Activated CD4-positive, alpha-beta memory T cell treated with anti-CD3 and anti-CD28 coated beads for 36 hours (primary cell): ENCODE results near the gene MMP20. TPM values are rescaled to one million over a fixed set of nuclear protein-coding genes. Genes with fewer than 3 reads are reported as not detected.
A peak's percentile ranks its signal among the peaks of the same experiment; 100 is the strongest.

Source experiments
- CTCF ChIA-PET: fragments of 350-600 bp; sonication (Branson Sonifier 250); formaldehyde crosslinking; loops from one replicate; lab custom pipeline; 2021; ENCODE audit warnings: antibody characterized with exemption, inconsistent platforms; lab: Charles Lee
- POLR2A ChIA-PET: fragments of 350-600 bp; sonication (Branson Sonifier 250); formaldehyde crosslinking; loops from one replicate; lab custom pipeline; 2021; ENCODE audit warnings: antibody characterized with exemption; lab: Charles Lee
- DNase-seq: peaks from one replicate; pipeline ENCODE4 v3.0.0-alpha.2; 2020
- H3K27ac Mint-ChIP-seq: one replicate; pipeline ENCODE4 v1.8.0; 2021; ENCODE audit warnings: mixed read lengths
- H3K27me3 Mint-ChIP-seq: one replicate; pipeline ENCODE4 v1.8.0; 2021; ENCODE audit warnings: mixed read lengths
- H3K36me3 Mint-ChIP-seq: one replicate; pipeline ENCODE4 v1.8.0; 2021; ENCODE audit warnings: mixed read lengths
- H3K4me1 Mint-ChIP-seq: one replicate; pipeline ENCODE4 v1.8.0; 2021; ENCODE audit warnings: low read depth, mixed read lengths
- H3K4me3 Mint-ChIP-seq: one replicate; pipeline ENCODE4 v1.8.0; 2021; ENCODE audit warnings: mild to moderate bottlenecking, mixed read lengths
- H3K9me3 Mint-ChIP-seq: one replicate; pipeline ENCODE4 v1.8.0; 2021; ENCODE audit warnings: mixed read lengths
- intact Hi-C: fragments of 100-400 bp; cut with micrococcal nuclease; formaldehyde crosslinking; loops from one replicate; pipeline ENCODE4 v1.15.1; 2023
- total RNA-seq, 2 experiments: library from RNA; stranded (reverse); gene quantifications; one replicate each; pipeline ENCODE4 v1.2.3, GENCODE V29; 2021

Gene MMP20
- total RNA-seq, 2 experiments from 2014 or later, result not detected

DNA sequence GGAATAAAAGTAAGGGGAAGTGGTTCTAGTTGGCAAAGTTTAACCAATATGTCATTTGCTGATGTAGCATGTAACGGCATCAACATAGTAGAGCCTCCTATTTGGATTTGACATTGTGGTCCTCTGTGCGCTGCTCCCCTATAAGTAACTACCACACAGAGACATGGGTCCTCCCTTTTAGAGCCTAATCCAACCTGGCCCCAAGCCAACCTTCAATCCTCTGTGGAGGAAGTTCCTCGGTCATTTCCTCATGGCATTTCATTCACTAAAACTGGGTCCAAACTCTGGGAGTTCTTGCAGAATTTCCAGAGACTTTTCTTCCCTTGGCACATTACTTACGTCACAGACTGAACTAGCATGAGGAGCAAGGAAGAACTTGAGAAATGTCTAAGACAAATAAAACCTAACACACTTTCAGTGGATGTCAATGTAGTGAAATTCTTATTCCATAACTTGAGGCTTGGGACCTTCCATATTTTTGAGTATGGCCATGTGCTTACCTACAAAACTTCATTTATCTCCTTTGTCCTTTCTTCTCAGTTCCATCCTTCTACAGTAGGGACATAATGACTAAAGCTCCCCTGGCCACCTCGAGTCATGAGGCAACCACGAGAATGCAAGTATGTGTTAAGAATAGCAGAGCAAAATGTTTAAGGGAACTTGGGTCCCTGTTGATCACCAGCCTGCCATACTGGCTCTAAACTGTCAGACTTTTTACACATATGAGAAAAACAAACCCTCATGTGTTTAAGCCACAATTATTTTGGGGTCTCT lies 34.7 kb downstream of the MMP20 start:
- intact Hi-C loops, result no loop called here
- Mint-ChIP-seq H3K36me3 (peaks cover 1% of the 10 kb centered on the region), H3K9me3 (no peaks in the 10 kb centered on the region), H3K27me3 (peaks cover 1% of the 10 kb centered on the region), H3K27ac (no peak overlapping the region), H3K4me3 (no peak overlapping the region), H3K4me1 (peaks cover 22% of the 10 kb centered on the region)
- ChIA-PET CTCF (interaction anchor here (2.5 kb wide), 1 partner anchor 23 kb away, joined by 9 read pairs; no protein-coding TSS in a partner anchor), POLR2A (no interaction called here)
- no peak for DNase-seq

DNA sequence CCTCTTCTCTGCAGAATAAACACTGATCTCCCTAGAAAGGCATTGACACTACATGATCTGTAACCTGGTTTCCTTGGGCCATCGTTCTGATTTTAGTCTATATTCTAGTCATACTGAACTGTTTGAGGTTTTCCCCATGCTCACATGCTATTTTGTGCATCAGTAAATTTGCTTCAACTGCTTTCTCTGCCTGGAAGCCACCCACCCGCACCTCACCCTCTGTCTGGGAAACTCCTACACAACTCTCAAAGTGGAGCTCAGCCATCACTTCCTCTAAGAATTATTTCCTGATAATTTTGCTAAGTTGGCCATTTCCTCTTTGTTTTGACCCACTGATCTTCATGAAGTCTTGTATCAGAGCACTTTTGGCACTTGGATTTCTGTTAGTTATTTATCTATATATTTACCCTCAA lies 36.1 kb downstream of the MMP20 start:
- H3K36me3 Mint-ChIP-seq, result peaks cover 1% of the 10 kb centered on the region
- H3K27ac Mint-ChIP-seq, result peak overlapping the region; percentile 38
- POLR2A ChIA-PET, result interaction anchor here (0.7 to 1.0 kb wide), 2 partner anchors 11 to 271 kb away, joined by 3 to 4 read pairs; no protein-coding TSS in a partner anchor
- peaks cover 1% of the 10 kb centered on the region for H3K27me3 Mint-ChIP-seq
- DNase-seq, result peak; percentile 77
- peaks cover 2% of the 10 kb centered on the region for H3K9me3 Mint-ChIP-seq
- intact Hi-C loops, result loop anchor here (1.0 to 2.0 kb wide), 4 partner anchors 9 to 25 kb away; no protein-coding TSS in a partner anchor
- CTCF ChIA-PET, result no interaction called here
- no peak overlapping the region for H3K4me3 Mint-ChIP-seq
- H3K4me1 Mint-ChIP-seq, result peaks cover 22% of the 10 kb centered on the region

DNA sequence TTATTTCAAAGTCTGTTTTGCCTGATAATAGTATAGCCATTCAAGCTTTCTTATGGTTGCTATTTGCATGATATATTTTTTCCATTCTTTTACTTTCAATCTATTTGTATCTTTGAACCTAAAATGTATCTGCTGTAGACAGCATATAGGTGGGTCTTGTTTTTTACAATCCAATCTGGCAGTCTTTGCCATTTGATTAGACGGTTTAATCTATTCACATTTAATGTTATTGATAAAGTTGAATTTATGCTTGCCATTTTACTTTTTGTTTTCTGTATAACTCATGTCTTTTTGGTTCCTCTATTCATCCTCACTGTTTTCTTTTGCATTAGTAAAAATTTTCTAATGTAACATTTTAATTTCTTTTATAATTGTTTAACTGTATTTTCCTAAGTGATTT lies 37.4 kb downstream of the MMP20 start:
- ChIA-PET CTCF (interaction anchor here (1.3 kb wide), 1 partner anchor 25 kb away, joined by 4 read pairs; no protein-coding TSS in a partner anchor), POLR2A (no interaction called here)
- intact Hi-C loops, result loop anchor here (2.0 kb wide), 1 partner anchor 23 kb away; no protein-coding TSS in a partner anchor

DNA sequence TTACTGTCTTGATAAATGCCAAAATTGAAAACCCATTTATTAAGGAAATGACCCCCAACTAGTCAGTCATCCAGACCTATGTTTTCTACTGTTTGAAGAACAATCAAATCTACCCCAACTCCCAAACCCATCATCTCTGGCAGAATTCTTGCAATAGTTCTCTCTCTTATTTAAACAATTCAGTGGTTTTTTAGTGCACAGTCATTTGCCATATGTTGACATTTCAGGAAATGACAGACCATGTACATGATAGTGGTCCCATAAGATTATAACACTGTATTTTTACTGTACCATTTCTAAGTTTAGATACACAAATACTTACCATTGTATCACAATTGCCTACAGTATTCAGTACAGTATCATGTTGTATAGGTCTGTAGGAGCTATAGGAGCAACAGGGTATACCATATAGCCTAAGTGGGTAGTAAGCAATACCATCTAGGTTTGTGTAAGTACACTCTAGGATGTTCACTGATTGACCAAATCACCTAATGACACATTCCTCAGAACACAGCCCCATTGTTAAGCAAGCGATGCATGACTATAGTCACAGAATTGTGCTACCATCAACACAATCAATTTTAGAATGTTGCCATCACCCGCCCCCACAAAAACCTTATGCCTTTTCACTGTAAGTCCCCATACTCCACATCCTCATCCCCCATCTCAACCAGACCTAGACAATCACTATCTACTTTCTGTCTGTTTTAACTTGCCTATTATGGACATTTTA lies 41.8 kb downstream of the MMP20 start:
- H3K9me3 Mint-ChIP-seq, result peaks cover 2% of the 10 kb centered on the region
- H3K27me3 Mint-ChIP-seq, result no peaks in the 10 kb centered on the region
- DNase-seq, result no peak
- peaks cover 1% of the 10 kb centered on the region for H3K36me3 Mint-ChIP-seq
- H3K4me3 Mint-ChIP-seq, result no peak overlapping the region
- POLR2A ChIA-PET, result no interaction called here
- H3K27ac Mint-ChIP-seq, result no peak overlapping the region
- intact Hi-C loops, result no loop called here
- CTCF ChIA-PET, result no interaction called here
- peaks cover 13% of the 10 kb centered on the region for H3K4me1 Mint-ChIP-seq

More for the DNA sequence above, 37.4 kb downstream of the MMP20 start:
- H3K4me1 Mint-ChIP-seq, result peaks cover 21% of the 10 kb centered on the region
- peaks cover 2% of the 10 kb centered on the region for H3K9me3 Mint-ChIP-seq
- peaks cover 1% of the 10 kb centered on the region for H3K36me3 Mint-ChIP-seq
- H3K27ac Mint-ChIP-seq, result no peak overlapping the region
- H3K4me3 Mint-ChIP-seq, result no peak overlapping the region
- peaks cover 1% of the 10 kb centered on the region for H3K27me3 Mint-ChIP-seq
- no peak for DNase-seq

DNA sequence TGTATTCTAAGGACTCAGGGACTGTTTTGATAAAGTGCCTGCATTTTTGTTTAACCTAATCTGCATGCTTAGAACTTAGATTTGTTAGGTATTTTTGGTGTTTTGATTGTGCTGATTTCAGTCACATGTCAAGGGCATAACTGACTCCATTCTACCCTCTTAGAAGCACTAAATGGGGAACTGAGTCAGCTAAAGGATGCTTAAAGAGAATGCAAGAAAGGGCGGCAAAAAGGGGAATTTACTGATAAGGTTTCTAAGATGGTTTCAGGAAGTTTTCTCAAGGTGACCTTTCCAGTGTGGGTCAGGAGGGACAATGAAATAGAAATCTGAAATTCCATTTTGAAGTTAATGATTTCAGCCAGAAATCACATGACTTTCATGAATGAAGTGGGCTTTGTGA lies 43.0 kb downstream of the MMP20 start:
- POLR2A ChIA-PET, result no interaction called here
- H3K4me3 Mint-ChIP-seq, result no peak overlapping the region
- intact Hi-C loops, result no loop called here
- H3K27me3 Mint-ChIP-seq, result no peaks in the 10 kb centered on the region
- peaks cover 2% of the 10 kb centered on the region for H3K9me3 Mint-ChIP-seq
- CTCF ChIA-PET, result no interaction called here
- H3K36me3 Mint-ChIP-seq, result peaks cover under 1% of the 10 kb centered on the region
- DNase-seq, result no peak
- peaks cover 20% of the 10 kb centered on the region for H3K4me1 Mint-ChIP-seq
- no peak overlapping the region for H3K27ac Mint-ChIP-seq

DNA sequence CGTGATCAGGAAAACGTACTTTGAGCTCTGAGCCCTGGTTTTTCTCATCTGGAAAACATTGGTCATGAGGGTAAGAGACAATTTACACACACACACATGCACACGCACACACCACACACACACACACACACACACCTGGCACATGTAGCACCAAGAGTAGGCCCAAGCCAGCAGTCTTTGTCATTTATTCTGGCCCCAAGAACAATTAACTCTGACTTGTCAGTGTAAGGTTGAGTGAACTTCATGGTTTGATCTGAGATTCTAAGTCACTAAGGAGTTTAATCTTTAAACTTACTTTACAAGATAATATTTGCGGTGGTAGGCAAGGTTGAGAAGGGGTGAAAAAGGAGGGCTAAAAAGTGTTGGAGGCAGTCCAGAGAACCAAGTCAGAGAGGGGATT lies 44.1 kb downstream of the MMP20 start:
- Mint-ChIP-seq H3K27ac (no peak overlapping the region), H3K4me1 (peaks cover 30% of the 10 kb centered on the region), H3K4me3 (no peak overlapping the region), H3K27me3 (no peaks in the 10 kb centered on the region), H3K36me3 (no peaks in the 10 kb centered on the region), H3K9me3 (peaks cover 2% of the 10 kb centered on the region)
- DNase-seq, result no peak
- ChIA-PET POLR2A (no interaction called here), CTCF (interaction anchor here (1.3 kb wide), 1 partner anchor 11 kb away, joined by 3 read pairs; no protein-coding TSS in a partner anchor)
- intact Hi-C loops, result no loop called here

DNA sequence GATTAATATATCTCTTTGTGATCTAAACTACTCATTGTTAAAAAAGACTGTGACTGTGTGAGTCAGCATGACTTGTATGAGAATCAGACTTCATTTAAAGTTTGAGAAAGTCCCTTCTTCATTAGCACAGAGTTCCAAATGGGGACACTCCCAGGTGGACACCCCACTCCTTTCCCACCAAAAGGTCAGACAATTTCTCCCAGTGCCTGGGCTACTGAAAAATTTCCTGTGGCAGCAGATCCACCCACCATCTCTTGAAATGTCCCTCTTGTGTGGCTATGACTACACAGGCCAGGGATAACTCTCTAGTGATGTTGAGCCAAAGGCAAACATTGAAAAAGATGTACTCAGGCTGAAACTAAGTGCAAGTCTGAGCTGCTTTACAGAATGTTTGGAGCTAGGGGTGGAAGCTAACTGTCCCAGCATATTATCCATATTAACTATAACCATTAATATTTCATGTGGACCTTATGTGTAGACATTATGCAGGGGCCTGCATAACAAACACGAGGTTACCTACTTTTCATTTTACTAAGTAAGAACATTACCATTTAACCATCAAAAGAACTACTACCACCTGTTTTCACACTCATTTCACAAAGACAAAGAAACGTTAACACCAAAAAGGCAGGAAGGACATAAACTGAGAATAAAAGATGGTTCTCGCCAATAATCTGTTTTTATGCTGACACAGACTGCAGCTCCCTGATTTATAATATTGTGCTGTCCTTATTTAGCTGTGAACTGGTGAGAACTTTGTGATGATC lies 44.8 kb downstream of the MMP20 start:
- Mint-ChIP-seq H3K9me3 (peaks cover 2% of the 10 kb centered on the region), H3K4me1 (peaks cover 35% of the 10 kb centered on the region), H3K4me3 (no peak overlapping the region), H3K36me3 (no peaks in the 10 kb centered on the region), H3K27me3 (no peaks in the 10 kb centered on the region), H3K27ac (peak overlapping the region; percentile 40)
- DNase-seq, result peak; percentile 33
- intact Hi-C loops, result loop anchor here (1.0 kb wide), 3 partner anchors 9 to 19 kb away; no protein-coding TSS in a partner anchor
- ChIA-PET CTCF (interaction anchor here (1.3 kb wide), 1 partner anchor 12 kb away, joined by 3 read pairs; no protein-coding TSS in a partner anchor), POLR2A (no interaction called here)

DNA sequence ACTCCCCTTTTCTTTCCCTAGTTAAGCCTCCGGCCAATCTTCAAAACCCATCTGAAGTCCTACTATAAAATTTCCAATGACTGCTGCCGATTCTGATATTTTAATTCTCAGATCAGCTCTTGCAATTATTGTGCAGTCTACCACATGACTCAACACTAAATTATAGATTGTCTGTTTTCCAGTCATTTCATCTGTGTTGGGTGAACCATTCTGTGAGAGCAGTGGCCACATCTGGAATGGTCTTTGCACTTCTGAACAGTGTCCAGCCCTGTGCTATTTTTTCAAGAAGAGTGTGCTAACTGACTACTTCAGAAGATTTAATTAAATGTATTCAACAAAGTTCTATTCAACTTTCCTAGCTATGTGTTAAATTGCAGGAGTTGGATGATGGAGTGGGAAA lies 47.4 kb downstream of the MMP20 start:
- no peaks in the 10 kb centered on the region for H3K9me3 Mint-ChIP-seq
- no peaks in the 10 kb centered on the region for H3K27me3 Mint-ChIP-seq
- no peak overlapping the region for H3K4me3 Mint-ChIP-seq
- no peak overlapping the region for H3K27ac Mint-ChIP-seq
- no peak for DNase-seq
- H3K4me1 Mint-ChIP-seq, result peaks cover 35% of the 10 kb centered on the region
- intact Hi-C loops, result no loop called here
- ChIA-PET CTCF (interaction anchor here (1.1 kb wide), 1 partner anchor 10 kb away, joined by 3 read pairs; no protein-coding TSS in a partner anchor), POLR2A (interaction anchor here (0.6 to 1.6 kb wide), 3 partner anchors 11 to 236 kb away, joined by 3 to 4 read pairs (median 4); no protein-coding TSS in a partner anchor)
- H3K36me3 Mint-ChIP-seq, result no peaks in the 10 kb centered on the region

DNA sequence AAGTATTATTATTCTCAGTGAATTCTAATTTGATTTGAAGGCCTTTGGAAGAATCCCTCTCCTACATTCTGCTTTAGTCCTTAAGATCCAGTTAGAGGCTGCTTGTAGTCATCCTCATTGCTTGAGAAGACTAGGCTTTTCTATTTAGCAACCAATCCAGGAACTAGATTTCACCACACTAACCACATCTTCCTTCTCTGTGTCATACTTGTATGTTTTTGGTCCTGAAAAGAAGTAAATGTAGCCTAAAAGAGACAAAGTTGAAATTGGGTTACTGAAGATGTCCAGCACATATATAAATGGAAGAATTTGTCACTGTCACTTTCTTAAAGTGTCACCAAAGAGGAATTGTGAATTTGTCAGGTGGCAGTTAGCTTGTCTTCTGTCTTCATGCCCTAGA lies 48.0 kb downstream of the MMP20 start:
- peaks cover 35% of the 10 kb centered on the region for H3K4me1 Mint-ChIP-seq
- H3K27ac Mint-ChIP-seq, result no peak overlapping the region
- POLR2A ChIA-PET, result interaction anchor here (1.1 to 1.6 kb wide), 2 partner anchors 12 to 35 kb away, joined by 3 to 4 read pairs; no protein-coding TSS in a partner anchor
- H3K9me3 Mint-ChIP-seq, result no peaks in the 10 kb centered on the region
- no peaks in the 10 kb centered on the region for H3K27me3 Mint-ChIP-seq
- no peak for DNase-seq
- CTCF ChIA-PET, result interaction anchor here (1.1 kb wide), 1 partner anchor 10 kb away, joined by 3 read pairs; no protein-coding TSS in a partner anchor
- intact Hi-C loops, result no loop called here
- no peak overlapping the region for H3K4me3 Mint-ChIP-seq
- H3K36me3 Mint-ChIP-seq, result no peaks in the 10 kb centered on the region

DNA sequence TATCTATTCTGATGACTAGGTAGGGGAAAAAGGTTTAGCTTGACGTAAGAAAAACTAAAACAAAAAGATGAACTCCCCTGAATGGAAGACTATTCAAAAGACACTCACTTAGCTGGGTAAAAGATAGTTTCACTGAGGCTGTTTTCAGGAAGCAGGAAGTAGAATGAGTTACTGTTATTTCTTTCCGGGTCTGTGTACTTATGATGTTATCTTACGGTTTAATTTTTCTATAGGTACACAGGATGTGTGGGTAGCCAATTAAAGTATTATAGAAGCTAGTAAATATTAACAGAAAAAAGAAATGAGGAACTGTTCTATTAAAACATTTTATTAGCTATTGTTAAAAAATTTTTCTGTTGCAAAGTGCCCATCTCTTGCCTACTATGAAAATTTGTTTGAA lies 48.8 kb downstream of the MMP20 start:
- intact Hi-C loops, result no loop called here
- peaks cover 35% of the 10 kb centered on the region for H3K4me1 Mint-ChIP-seq
- H3K27ac Mint-ChIP-seq, result peak overlapping the region; percentile 1
- no peak for DNase-seq
- ChIA-PET CTCF (no interaction called here), POLR2A (interaction anchor here (1.1 kb wide), 1 partner anchor 36 kb away, joined by 3 read pairs; no protein-coding TSS in a partner anchor)
- no peaks in the 10 kb centered on the region for H3K9me3 Mint-ChIP-seq
- H3K36me3 Mint-ChIP-seq, result no peaks in the 10 kb centered on the region
- no peaks in the 10 kb centered on the region for H3K27me3 Mint-ChIP-seq
- no peak overlapping the region for H3K4me3 Mint-ChIP-seq

DNA sequence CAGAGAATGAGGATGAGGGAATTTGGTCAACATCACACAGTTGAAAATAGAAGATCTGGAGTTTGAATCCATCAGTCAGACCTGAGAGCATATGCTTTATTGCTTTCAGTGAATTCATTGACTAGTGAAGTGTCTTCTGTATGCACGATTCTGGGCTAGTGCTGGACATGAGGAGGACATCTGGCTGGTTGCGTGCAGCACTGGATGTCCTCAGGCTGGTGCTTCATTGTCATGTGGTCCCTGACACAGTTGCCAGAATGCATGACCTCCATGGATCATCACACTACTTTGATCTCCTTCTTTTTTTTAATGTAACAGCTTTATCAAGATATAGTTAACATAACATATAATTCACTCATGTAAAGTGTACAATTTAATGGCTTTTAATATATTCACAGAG lies 50.1 kb downstream of the MMP20 start:
- intact Hi-C loops, result no loop called here
- CTCF ChIA-PET, result no interaction called here

More for the DNA sequence above, 50.1 kb downstream of the MMP20 start:
- no peaks in the 10 kb centered on the region for H3K36me3 Mint-ChIP-seq
- POLR2A ChIA-PET, result no interaction called here
- peaks cover 2% of the 10 kb centered on the region for H3K27me3 Mint-ChIP-seq
- no peak overlapping the region for H3K27ac Mint-ChIP-seq
- no peak for DNase-seq
- no peaks in the 10 kb centered on the region for H3K9me3 Mint-ChIP-seq
- no peak overlapping the region for H3K4me3 Mint-ChIP-seq
- peaks cover 24% of the 10 kb centered on the region for H3K4me1 Mint-ChIP-seq
